ENCODE results near the gene CTSL.

- TF ChIP-seq CTCF (IDR thresholded peaks at IDR 0.05) (no peak), POLR2A (IDR thresholded peaks at IDR 0.05) (no peak)
These were observed 43.8 kb upstream of the CTSL start for GRCh38 chr9:87682085-87682484.

Data from heart left ventricle (tissue), 13 donors.